Keratinocyte (primary cell): ENCODE measurements around the gene MAPK12. TPM values are rescaled to one million over a fixed set of nuclear protein-coding genes. Genes with fewer than 3 reads are reported as not detected.

ENCODE experiments used
- DNase-seq: peaks from one replicate; pipeline ENCODE4 v3.0.0-alpha.2; 2011; ENCODE audit warnings: low read depth, missing footprints, low spot score
- FAIRE-seq: peaks from 2 replicates; lab custom pipeline; 2011; peaks lifted over from hg19 to GRCh38; lab: Jason Lieb, UNC
- H2AFZ ChIP-seq: 2 replicates; pipeline ENCODE4 v1.6.0; 2012; ENCODE audit warnings: low read length, control low read depth, inconsistent platforms; ENCODE audit not compliant: control insufficient read depth
- H3K27ac ChIP-seq: 2 replicates; pipeline ENCODE4 v1.5.1; 2011; ENCODE audit warnings: low read length; ENCODE audit not compliant: control insufficient read depth, insufficient read depth
- H3K27me3 ChIP-seq: 3 replicates; pipeline ENCODE4 v1.6.0; 2011; ENCODE audit warnings: low read length; ENCODE audit not compliant: control insufficient read depth, insufficient read depth; ENCODE audit errors: extremely low read depth
- H3K36me3 ChIP-seq, 2 experiments: 2 replicates in 1 of 2; 3 replicates in 1 of 2; pipeline ENCODE4 v1.5.1; 2011; ENCODE audit warnings: low read length in 2 of 2, mild to moderate bottlenecking in 1 of 2; ENCODE audit not compliant: control insufficient read depth in 2 of 2, insufficient read depth in 2 of 2; ENCODE audit errors: extremely low read depth in 1 of 2
- H3K4me1 ChIP-seq: 3 replicates; pipeline ENCODE4 v1.5.1; 2011; ENCODE audit warnings: low read length; ENCODE audit not compliant: control insufficient read depth, insufficient read depth; ENCODE audit errors: extremely low read depth
- H3K4me2 ChIP-seq: 3 replicates; pipeline ENCODE4 v1.6.0; 2011; ENCODE audit warnings: low read depth, low read length; ENCODE audit not compliant: control insufficient read depth, insufficient read depth; ENCODE audit errors: extremely low read depth
- H3K4me3 ChIP-seq, 3 experiments: fragments of 200-600 bp in 1 of 3; sonication (generic) in 1 of 3; 2 replicates in 2 of 3; 3 replicates in 1 of 3; pipeline ENCODE4 v1.5.1; 2011 to 2016; ENCODE audit warnings: low read length in 3 of 3, mild to moderate bottlenecking in 3 of 3, control low read depth in 2 of 3, inconsistent platforms in 1 of 3, low read depth in 1 of 3, mixed read lengths in 1 of 3, mixed run types in 1 of 3, moderate library complexity in 1 of 3; ENCODE audit not compliant: control insufficient read depth in 2 of 3, insufficient read depth in 2 of 3; ENCODE audit errors: extremely low read depth in 1 of 3
- H3K79me2 ChIP-seq: 2 replicates; pipeline ENCODE4 v1.6.0; 2012; ENCODE audit warnings: low read length; ENCODE audit not compliant: control insufficient read depth, insufficient read depth
- H3K9ac ChIP-seq: 3 replicates; pipeline ENCODE4 v1.6.0; 2011; ENCODE audit warnings: low read length; ENCODE audit not compliant: control insufficient read depth, insufficient read depth; ENCODE audit errors: extremely low read depth
- H3K9me1 ChIP-seq: 3 replicates; pipeline ENCODE4 v1.6.0; 2011; ENCODE audit warnings: low read length; ENCODE audit not compliant: control insufficient read depth, insufficient read depth; ENCODE audit errors: extremely low read depth
- H3K9me3 ChIP-seq: 2 replicates; pipeline ENCODE4 v1.5.1; 2012; ENCODE audit warnings: low read depth, low read length; ENCODE audit not compliant: control insufficient read depth
- H4K20me1 ChIP-seq: 3 replicates; pipeline ENCODE4 v1.6.0; 2011; ENCODE audit warnings: low read length; ENCODE audit not compliant: control insufficient read depth, insufficient read depth; ENCODE audit errors: extremely low read depth
- CTCF ChIP-seq, 3 experiments: IDR thresholded peaks in 1 of 3; conservative IDR thresholded peaks in 1 of 3; optimal IDR thresholded peaks in 1 of 3; 2 replicates in 2 of 3; 3 replicates in 1 of 3; pipeline versions ENCODE3 to v1.5.1; 2011; ENCODE audit warnings: low read length in 3 of 3, mild to moderate bottlenecking in 3 of 3, moderate library complexity in 2 of 3, control low read depth in 1 of 3, inconsistent platforms in 1 of 3; ENCODE audit not compliant: insufficient read depth in 2 of 3; ENCODE audit errors: extremely low read depth in 1 of 3
- EZH2 ChIP-seq: IDR thresholded peaks from one replicate; pipeline ENCODE4 v1.6.1; 2012; ENCODE audit warnings: inconsistent platforms, mild to moderate bottlenecking, low read length, moderate library complexity
- dilution Hi-C: fragments of 300-500 bp; cut with MboI; formaldehyde crosslinking; loops from one replicate; pipeline ENCODE4 v1.7.0; 2020; ENCODE audit warnings: low sequenced_read_pairs; ENCODE audit not compliant: extremely low pct_ligation_motif_present
- polyA plus RNA-seq, 5 experiments: library from polyadenylated mRNA; depleted of rRNA in 3 of 5; stranded (reverse) in 3 of 5; stranded (forward) in 1 of 5; unstranded in 1 of 5; fragments of >200 nt; gene quantifications; 1 replicate in 1 of 5; 2 replicates in 3 of 5; 3 replicates in 1 of 5; pipeline versions ENCODE4 v1.2.1 to v1.2.3, GENCODE V29; 2011 to 2012; ENCODE audit warnings: missing spikeins in 2 of 5, low read depth in 1 of 5, low replicate concordance in 1 of 5

MAPK12 gene
- polyA plus RNA-seq, 1 donor (not counting 4 experiments of a cell fraction or from before 2014, with no cell fraction given), result 10.1 TPM

GRCh38 chr22:50246242-50247175 is 15.0 kb downstream of the MAPK12 start:
- H3K4me2 ChIP-seq, result no peak overlapping the region
- H3K36me3 ChIP-seq, result peaks cover 4 to 9% of the 10 kb centered on the region in 2 experiments
- TF ChIP-seq EZH2 (no peak), CTCF (optimal IDR thresholded peaks at IDR 0.05 in 1 of 3, IDR thresholded peaks at IDR 0.05 in 1 of 3, conservative IDR thresholded peaks at IDR 0.05 in 1 of 3; ENCODE audit: extremely low read depth in 1 of 3, insufficient read depth in 2 of 3, low read length in 3 of 3) (peak in 1 of 3 experiments; percentile 21)
- no peaks in the 10 kb centered on the region for H3K9me3 ChIP-seq
- peaks cover 44% of the 10 kb centered on the region for H3K79me2 ChIP-seq
- peak overlapping the region in 1 of 3 experiments; percentile 94 for H3K4me3 ChIP-seq
- no peak overlapping the region for H3K27ac ChIP-seq
- H4K20me1 ChIP-seq, result peaks cover 3% of the 10 kb centered on the region
- H3K27me3 ChIP-seq, result no peaks in the 10 kb centered on the region
- DNase-seq (no peak), FAIRE-seq (no peak)
- dilution Hi-C loops, result no loop called here
- H3K4me1 ChIP-seq, result peaks cover 22% of the 10 kb centered on the region
- no peak overlapping the region for H3K9ac ChIP-seq
- no peaks in the 10 kb centered on the region for H3K9me1 ChIP-seq
- no peak overlapping the region for H2AFZ ChIP-seq

GRCh38 chr22:50245214-50246072 is 16.0 kb downstream of the MAPK12 start:
- Histone ChIP-seq H3K27ac (peak overlapping the region; percentile 93), H3K4me3 (peak overlapping the region; percentile 84 to 95 (median 94)), H3K9ac (peak overlapping the region; percentile 96), H3K79me2 (peaks cover 51% of the 10 kb centered on the region), H3K4me1 (peaks cover 24% of the 10 kb centered on the region), H3K9me3 (no peaks in the 10 kb centered on the region), H3K27me3 (no peaks in the 10 kb centered on the region), H3K36me3 (peaks cover 4 to 9% of the 10 kb centered on the region in 2 experiments), H4K20me1 (peaks cover 3% of the 10 kb centered on the region), H2AFZ (peak overlapping the region; percentile 70), H3K9me1 (no peaks in the 10 kb centered on the region), H3K4me2 (peak overlapping the region; percentile 88)
- FAIRE-seq, result no peak
- dilution Hi-C loops, result no loop called here
- TF ChIP-seq EZH2 (no peak), CTCF (optimal IDR thresholded peaks at IDR 0.05 in 1 of 3, IDR thresholded peaks at IDR 0.05 in 1 of 3, conservative IDR thresholded peaks at IDR 0.05 in 1 of 3; ENCODE audit: extremely low read depth in 1 of 3, insufficient read depth in 2 of 3, low read length in 3 of 3) (no peak)
- DNase-seq, result no peak
